GM13977 (cell line): ENCODE data around the gene ELFN1.

Source experiments
- DNase-seq: peaks from one replicate; pipeline ENCODE4 v3.0.0; 2012; ENCODE audit warnings: low spot score
- in situ Hi-C: fragments of 300-500 bp; cut with MboI; formaldehyde crosslinking; loops from one replicate; pipeline ENCODE4 v1.12.0; 2022; ENCODE audit warnings: low sequenced_read_pairs, low pct_unique_long_range_greater_than_20kb, mixed read lengths, inconsistent platforms; ENCODE audit not compliant: unreplicated experiment
- TF ChIP-seq, protein P1 (sequence below): IDR thresholded peaks from 2 replicates; pipeline ENCODE4 v1.5.1; 2012; ENCODE audit warnings: mild to moderate bottlenecking, control low read depth; ENCODE audit not compliant: insufficient read depth; ENCODE audit errors: extremely low read depth, missing control alignments

The ELFN1 gene

DNA sequence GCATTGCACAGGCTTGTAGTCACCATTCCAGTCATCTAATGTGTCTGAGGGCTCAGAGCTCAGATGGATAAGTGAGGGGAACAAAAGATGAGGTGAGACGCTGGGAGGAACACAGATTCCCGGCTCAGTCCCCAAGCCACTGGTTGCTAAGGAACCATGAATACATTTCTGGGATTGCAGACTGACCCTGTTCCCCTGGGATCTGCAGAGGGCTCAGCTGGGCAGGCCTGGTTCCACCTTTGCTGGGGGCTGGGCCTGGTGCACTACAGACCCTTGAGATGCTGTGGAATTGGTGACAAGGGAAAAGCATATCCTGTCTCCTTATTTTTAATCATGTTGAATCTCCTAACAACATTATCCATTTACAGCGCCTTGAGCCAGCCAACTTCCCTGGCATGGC lies 19.2 kb downstream of the ELFN1 start:
- TF ChIP-seq, protein P1, sequence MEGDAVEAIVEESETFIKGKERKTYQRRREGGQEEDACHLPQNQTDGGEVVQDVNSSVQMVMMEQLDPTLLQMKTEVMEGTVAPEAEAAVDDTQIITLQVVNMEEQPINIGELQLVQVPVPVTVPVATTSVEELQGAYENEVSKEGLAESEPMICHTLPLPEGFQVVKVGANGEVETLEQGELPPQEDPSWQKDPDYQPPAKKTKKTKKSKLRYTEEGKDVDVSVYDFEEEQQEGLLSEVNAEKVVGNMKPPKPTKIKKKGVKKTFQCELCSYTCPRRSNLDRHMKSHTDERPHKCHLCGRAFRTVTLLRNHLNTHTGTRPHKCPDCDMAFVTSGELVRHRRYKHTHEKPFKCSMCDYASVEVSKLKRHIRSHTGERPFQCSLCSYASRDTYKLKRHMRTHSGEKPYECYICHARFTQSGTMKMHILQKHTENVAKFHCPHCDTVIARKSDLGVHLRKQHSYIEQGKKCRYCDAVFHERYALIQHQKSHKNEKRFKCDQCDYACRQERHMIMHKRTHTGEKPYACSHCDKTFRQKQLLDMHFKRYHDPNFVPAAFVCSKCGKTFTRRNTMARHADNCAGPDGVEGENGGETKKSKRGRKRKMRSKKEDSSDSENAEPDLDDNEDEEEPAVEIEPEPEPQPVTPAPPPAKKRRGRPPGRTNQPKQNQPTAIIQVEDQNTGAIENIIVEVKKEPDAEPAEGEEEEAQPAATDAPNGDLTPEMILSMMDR, result no peak
- in situ Hi-C loops, result no loop called here
- no peak for DNase-seq

DNA sequence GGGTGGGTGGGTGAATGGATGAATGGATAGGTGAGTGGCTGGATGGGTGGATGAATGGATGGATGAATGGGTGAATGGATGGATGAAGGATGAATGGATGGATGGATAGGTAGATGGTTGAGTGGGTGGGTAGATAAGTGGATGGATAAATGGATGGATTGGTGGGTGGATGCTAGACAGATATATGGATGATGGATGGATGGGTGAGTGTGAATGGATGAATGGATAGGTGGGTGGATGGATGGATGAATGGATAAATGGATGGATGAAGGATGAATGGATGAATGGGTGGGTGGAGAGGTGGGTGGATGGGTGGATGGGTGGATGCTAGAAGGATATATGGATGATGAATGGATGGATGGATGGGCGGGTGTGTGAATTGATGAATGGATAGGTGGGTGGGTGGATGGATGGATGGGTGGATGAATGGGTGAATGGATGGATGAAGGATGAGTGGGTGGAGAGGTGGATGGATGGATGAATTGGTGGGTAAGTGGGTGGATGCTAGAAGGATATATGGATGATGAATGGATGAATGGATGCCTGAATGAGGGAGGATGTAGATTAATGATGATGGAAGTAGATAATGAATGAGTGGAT lies 20.4 kb downstream of the ELFN1 start:
- no peak for DNase-seq
- in situ Hi-C loops, result no loop called here

GRCh38 chr7:1691096-1691495 lies 21.0 kb downstream of the ELFN1 start:
- in situ Hi-C loops, result no loop called here
- TF ChIP-seq, protein P1, result no peak
- no peak for DNase-seq

More for the DNA sequence above, 20.4 kb downstream of the ELFN1 start:
- TF ChIP-seq, protein P1, result no peak

GRCh38 chr7:1691601-1692514 lies 21.8 kb downstream of the ELFN1 start:
- in situ Hi-C loops, result no loop called here
- TF ChIP-seq, protein P1, result no peak
- DNase-seq, result no peak

GRCh38 chr7:1692515-1693418 lies 22.7 kb downstream of the ELFN1 start:
- in situ Hi-C loops, result no loop called here
- TF ChIP-seq, protein P1, result no peak
- no peak for DNase-seq

- TF ChIP-seq, protein P1, result no peak
- DNase-seq, result no peak
- in situ Hi-C loops, result no loop called here
These were observed 23.4 kb downstream of the ELFN1 start for GRCh38 chr7:1693419-1693990.
